ENCODE measurements around the gene WFDC1.

The WFDC1 gene

GRCh38 chr16:84294531-84295142 lies at the start of gene WFDC1:
Gene WFDC1 (plus strand): TSS chr16:84294878. CDS start chr16:84294972, 94 bp downstream.
- DNase-seq, result no peak

- DNase-seq, result no peak
Measured at GRCh38 chr16:84245956-84246678, 48.6 kb upstream of the WFDC1 start.

GRCh38 chr16:84246679-84247077 lies 48.0 kb upstream of the WFDC1 start:
- DNase-seq, result no peak

- no peak for DNase-seq
Measured at GRCh38 chr16:84247331-84247730, 47.3 kb upstream of the WFDC1 start.

- DNase-seq, result no peak
Measured at GRCh38 chr16:84247844-84248243, 46.8 kb upstream of the WFDC1 start.

GRCh38 chr16:84252184-84252583 lies 42.5 kb upstream of the WFDC1 start:
- no peak for DNase-seq

- DNase-seq, result no peak
Measured at GRCh38 chr16:84253173-84253572, 41.5 kb upstream of the WFDC1 start.

- no peak for DNase-seq
Measured at GRCh38 chr16:84254062-84254461, 40.6 kb upstream of the WFDC1 start.

- DNase-seq, result no peak
Measured at GRCh38 chr16:84255050-84255810, 39.4 kb upstream of the WFDC1 start.

GRCh38 chr16:84258266-84258665 lies 36.4 kb upstream of the WFDC1 start:
- DNase-seq, result no peak

GRCh38 chr16:84259691-84260090 lies 35.0 kb upstream of the WFDC1 start:
- DNase-seq, result no peak

GRCh38 chr16:84260766-84261554 lies 33.7 kb upstream of the WFDC1 start:
- DNase-seq, result no peak

- DNase-seq, result no peak
Measured at GRCh38 chr16:84262031-84262430, 32.6 kb upstream of the WFDC1 start.

- DNase-seq, result no peak
Measured at GRCh38 chr16:84262939-84263338, 31.7 kb upstream of the WFDC1 start.

- no peak for DNase-seq
Measured at GRCh38 chr16:84266451-84266850, 28.2 kb upstream of the WFDC1 start.

- no peak for DNase-seq
Measured at GRCh38 chr16:84267380-84267779, 27.3 kb upstream of the WFDC1 start.

GRCh38 chr16:84268291-84269040 lies 26.2 kb upstream of the WFDC1 start:
- DNase-seq, result no peak

GRCh38 chr16:84270071-84270470 lies 24.6 kb upstream of the WFDC1 start:
- DNase-seq, result no peak

- no peak for DNase-seq
Measured at GRCh38 chr16:84270531-84270930, 24.1 kb upstream of the WFDC1 start.

GRCh38 chr16:84271037-84271436 lies 23.6 kb upstream of the WFDC1 start:
- DNase-seq, result no peak

GRCh38 chr16:84271866-84272265 lies 22.8 kb upstream of the WFDC1 start:
- DNase-seq, result no peak

- no peak for DNase-seq
Measured at GRCh38 chr16:84272740-84273320, 21.8 kb upstream of the WFDC1 start.
